Measurements from ENCODE around the gene GDPD3. TPM values are rescaled to one million over a fixed set of nuclear protein-coding genes. Genes with fewer than 3 reads are reported as not detected.

GDPD3 gene
- total and polyA plus RNA-seq, 2 experiments from 2014 or later, result 0.94 to 1.4 TPM

DNA sequence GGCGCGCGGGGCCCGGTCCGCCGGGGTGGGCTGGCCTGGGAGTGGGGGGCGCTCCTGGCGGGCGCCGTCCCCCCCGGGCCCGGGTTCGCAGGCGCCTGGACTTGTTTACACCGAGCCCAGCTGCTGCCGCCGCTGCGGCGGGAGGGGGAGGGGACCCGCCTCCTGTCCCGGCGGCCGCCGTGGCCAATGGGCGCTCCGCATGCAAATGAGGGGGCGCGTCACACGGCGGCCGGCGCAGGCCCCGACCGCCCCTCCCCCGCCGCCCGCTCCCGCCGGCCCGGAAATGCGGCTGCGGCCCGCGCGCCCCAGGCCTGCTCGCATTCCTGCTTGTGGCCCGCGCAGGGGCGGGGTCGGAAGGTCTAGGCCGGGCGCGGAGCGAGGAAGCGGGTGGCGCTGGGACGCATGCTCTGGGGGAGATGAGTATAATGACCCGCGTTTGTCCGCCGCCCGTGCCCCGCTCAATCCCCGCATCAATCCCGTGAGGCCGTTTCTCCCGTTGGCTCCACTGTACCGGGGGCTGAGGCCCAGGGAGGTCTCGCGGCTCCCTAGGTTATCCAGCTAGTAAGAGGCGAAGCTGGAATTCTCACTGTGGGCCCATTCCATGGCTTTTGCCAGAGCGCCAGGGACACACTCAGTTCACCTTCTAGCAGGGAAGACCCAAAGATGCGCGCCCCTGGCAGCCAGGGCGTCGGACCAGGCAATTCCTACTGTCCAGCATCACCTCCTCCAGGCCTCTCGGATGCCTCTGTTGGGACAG lies 17.1 kb downstream of the GDPD3 start, which contains the start of gene YPEL3 (continued):
- TF ChIP-seq ZNF462 (CRISPR knock-in tag; IDR thresholded peaks at IDR 0.05) (no peak), POLR2AphosphoS5 (IDR thresholded peaks at IDR 0.05; ENCODE audit: low read depth) (peak; percentile 59; the same call in 1 of the 2 replicates), ZNF114 (CRISPR knock-in tag; IDR thresholded peaks at IDR 0.05) (no peak), CREB1 (CRISPR knock-in tag; IDR thresholded peaks at IDR 0.05; ENCODE audit: low read depth) (peak; percentile 52), STAT1 (IDR thresholded peaks at IDR 0.05; ENCODE audit: unreplicated experiment) (no peak)

DNA sequence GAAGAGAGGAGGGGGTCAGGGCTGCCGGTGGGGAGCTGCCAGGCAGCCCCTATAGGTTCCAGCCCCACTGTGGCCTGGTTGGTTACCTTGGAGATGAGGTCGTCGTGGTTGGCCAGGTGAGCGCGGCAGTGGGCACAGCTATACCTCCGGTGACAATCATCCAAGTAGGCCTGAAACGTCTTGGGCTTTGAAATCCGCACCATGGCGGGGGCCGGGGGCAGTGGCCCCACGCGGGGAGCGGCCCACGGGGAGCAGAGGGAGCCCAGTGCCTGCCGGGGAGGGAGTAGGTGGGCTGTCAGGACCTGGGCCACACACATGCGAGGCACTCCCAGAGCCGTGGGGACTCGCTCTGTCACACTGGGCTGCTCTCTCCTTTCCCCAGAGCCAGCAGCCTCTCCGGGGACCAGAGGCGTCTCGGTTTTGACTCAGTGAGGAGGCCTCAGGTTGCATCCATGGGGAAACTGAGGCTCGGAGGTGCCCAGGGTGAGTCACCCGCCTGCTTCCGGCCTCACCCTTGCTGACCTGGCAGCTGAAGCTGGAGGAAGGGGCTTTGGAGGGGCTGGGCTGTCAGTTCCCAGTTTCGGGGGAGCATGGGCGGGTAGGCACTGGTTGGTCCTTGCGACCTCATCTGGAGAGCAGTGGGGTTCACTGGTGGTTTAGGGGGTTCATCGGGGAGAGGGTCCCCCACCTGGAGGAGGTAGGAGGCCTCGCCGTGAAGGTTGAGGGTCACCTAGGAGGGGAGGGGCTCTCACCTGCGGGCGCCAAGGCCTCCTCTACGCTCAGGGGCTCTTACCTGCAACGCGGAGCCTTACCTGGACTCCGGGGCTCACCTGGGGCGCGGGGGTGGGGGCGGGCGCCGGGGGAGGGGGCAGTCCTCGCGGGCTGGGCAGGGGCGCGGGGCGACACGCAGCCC lies 17.9 kb downstream of the GDPD3 start:
- ATAC-seq, result peak; percentile 1; the same call in 2 of the 3 replicates
- TF ChIP-seq NANOG (IDR thresholded peaks at IDR 0.05; ENCODE audit: borderline replicate concordance), result no peak
- no peak for TF ChIP-seq REST (IDR thresholded peaks at IDR 0.05; ENCODE audit: unreplicated experiment)
- TF ChIP-seq, protein P1, sequence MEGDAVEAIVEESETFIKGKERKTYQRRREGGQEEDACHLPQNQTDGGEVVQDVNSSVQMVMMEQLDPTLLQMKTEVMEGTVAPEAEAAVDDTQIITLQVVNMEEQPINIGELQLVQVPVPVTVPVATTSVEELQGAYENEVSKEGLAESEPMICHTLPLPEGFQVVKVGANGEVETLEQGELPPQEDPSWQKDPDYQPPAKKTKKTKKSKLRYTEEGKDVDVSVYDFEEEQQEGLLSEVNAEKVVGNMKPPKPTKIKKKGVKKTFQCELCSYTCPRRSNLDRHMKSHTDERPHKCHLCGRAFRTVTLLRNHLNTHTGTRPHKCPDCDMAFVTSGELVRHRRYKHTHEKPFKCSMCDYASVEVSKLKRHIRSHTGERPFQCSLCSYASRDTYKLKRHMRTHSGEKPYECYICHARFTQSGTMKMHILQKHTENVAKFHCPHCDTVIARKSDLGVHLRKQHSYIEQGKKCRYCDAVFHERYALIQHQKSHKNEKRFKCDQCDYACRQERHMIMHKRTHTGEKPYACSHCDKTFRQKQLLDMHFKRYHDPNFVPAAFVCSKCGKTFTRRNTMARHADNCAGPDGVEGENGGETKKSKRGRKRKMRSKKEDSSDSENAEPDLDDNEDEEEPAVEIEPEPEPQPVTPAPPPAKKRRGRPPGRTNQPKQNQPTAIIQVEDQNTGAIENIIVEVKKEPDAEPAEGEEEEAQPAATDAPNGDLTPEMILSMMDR (conservative IDR thresholded peaks at IDR 0.05; ENCODE audit: low read depth in 2 of 2), result no peak
- no peak for TF ChIP-seq EZH2 (IDR thresholded peaks at IDR 0.05; ENCODE audit: low read depth, unreplicated experiment)
- TF ChIP-seq CREB1 (CRISPR knock-in tag; IDR thresholded peaks at IDR 0.05; ENCODE audit: low read depth), result no peak
- no peak for TF ChIP-seq JUNB (IDR thresholded peaks at IDR 0.05; ENCODE audit: unreplicated experiment)
- TF ChIP-seq STAT1 (IDR thresholded peaks at IDR 0.05; ENCODE audit: unreplicated experiment), result no peak

More for the DNA sequence above, 17.9 kb downstream of the GDPD3 start:
- H3K27me3 Mint-ChIP-seq (ENCODE audit: insufficient read depth, low read depth, poor library complexity), result peaks cover 22% of the 10 kb centered on the region
- Histone ChIP-seq H2AFZ (no peak overlapping the region), H3K4me2 (peak overlapping the region; percentile 86), H3K27ac (ENCODE audit: low read depth) (peak overlapping the region; percentile 90), H3K4me1 (ENCODE audit: insufficient read depth) (peaks cover 14% of the 10 kb centered on the region), H4K20me1 (replicated peaks; ENCODE audit: insufficient read depth) (no peaks in the 10 kb centered on the region), H3K79me2 (replicated peaks; ENCODE audit: insufficient read depth) (0 out of 2 replicates have a peak, but pooled peaks cover 8% of the 10 kb centered on the region), H3K4me3 (peak overlapping the region; percentile 68), H3K36me3 (ENCODE audit: insufficient read depth) (no peaks in the 10 kb centered on the region; the same call in 1 of the 2 replicates), H3K27me3 (ENCODE audit: insufficient read depth) (0 out of 2 replicates have a peak, but pooled peaks cover 3% of the 10 kb centered on the region), H3F3A (replicated peaks; ENCODE audit: low read depth) (peaks cover 36% of the 10 kb centered on the region), H3K9me2 (ENCODE audit: insufficient read depth) (0 out of 2 replicates have a peak, but pooled peaks cover 9% of the 10 kb centered on the region)
- peaks cover 30% of the 10 kb centered on the region for H3K9me3 Mint-ChIP-seq
- H3K4me3 Mint-ChIP-seq, result peak overlapping the region; percentile 76
- DNase-seq (ENCODE audit: low spot score), result peak; percentile 57
- peaks cover 14% of the 10 kb centered on the region for H3K4me1 Mint-ChIP-seq
- peaks cover 40% of the 10 kb centered on the region for H3K36me3 Mint-ChIP-seq (ENCODE audit: low read depth)
- peak overlapping the region; percentile 91 for H3K27ac Mint-ChIP-seq
